PFSK-1 (cell line): Measurements from ENCODE around the gene HMGXB4.

Experiments
- FOXP2 ChIP-seq: optimal IDR thresholded peaks from 2 replicates; pipeline ENCODE3; 2011; ENCODE audit warnings: borderline replicate concordance, control low read depth, inconsistent platforms; ENCODE audit not compliant: insufficient read depth; ENCODE audit errors: extremely low read length, extremely low read depth
- POLR2AphosphoS5 ChIP-seq: IDR thresholded peaks from 2 replicates; pipeline ENCODE4 v1.6.1; 2012; ENCODE audit warnings: low read depth, mild to moderate bottlenecking, control low read depth, low read length, moderate library complexity
- SIN3A ChIP-seq: IDR thresholded peaks from 2 replicates; pipeline ENCODE4 v1.6.1; 2012; ENCODE audit warnings: mild to moderate bottlenecking, low read length, moderate library complexity, borderline replicate concordance; ENCODE audit not compliant: insufficient read depth
- TAF1 ChIP-seq: IDR thresholded peaks from 2 replicates; pipeline ENCODE4 v1.6.1; 2012; ENCODE audit warnings: low read length, control low read depth, borderline replicate concordance; ENCODE audit not compliant: insufficient read depth
- TF ChIP-seq, protein P1 (sequence below), 2 experiments: IDR thresholded peaks; 2 replicates each; pipeline versions ENCODE4 v1.6.1 to v1.8.0; 2011 to 2012; ENCODE audit warnings: low read depth in 2 of 2, low read length in 2 of 2, control low read depth in 1 of 2, inconsistent platforms in 1 of 2, mild to moderate bottlenecking in 1 of 2, moderate library complexity in 1 of 2; ENCODE audit not compliant: insufficient read depth in 1 of 2

Gene HMGXB4

DNA sequence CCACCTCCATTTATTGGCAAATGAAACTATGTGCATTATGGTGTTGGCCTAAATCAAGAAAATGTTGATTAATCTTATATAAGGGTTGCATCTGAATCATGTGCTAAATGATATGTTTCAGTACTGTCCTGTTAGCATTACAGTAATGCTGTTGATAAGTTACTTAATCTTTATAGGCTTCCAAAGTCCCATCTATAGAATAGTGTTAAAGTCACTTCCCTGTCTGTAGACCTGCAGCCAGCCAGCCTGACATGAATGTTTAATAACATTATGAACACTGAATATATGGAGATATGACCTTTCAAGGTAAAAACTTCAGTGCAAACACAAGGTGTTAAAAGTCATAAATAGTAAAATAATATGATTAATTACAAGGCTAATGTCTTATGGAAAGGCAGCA, 38.8 kb downstream of the HMGXB4 start:
- TF ChIP-seq SIN3A (no peak), TAF1 (no peak), FOXP2 (no peak), POLR2AphosphoS5 (no peak)
- TF ChIP-seq, protein P1, sequence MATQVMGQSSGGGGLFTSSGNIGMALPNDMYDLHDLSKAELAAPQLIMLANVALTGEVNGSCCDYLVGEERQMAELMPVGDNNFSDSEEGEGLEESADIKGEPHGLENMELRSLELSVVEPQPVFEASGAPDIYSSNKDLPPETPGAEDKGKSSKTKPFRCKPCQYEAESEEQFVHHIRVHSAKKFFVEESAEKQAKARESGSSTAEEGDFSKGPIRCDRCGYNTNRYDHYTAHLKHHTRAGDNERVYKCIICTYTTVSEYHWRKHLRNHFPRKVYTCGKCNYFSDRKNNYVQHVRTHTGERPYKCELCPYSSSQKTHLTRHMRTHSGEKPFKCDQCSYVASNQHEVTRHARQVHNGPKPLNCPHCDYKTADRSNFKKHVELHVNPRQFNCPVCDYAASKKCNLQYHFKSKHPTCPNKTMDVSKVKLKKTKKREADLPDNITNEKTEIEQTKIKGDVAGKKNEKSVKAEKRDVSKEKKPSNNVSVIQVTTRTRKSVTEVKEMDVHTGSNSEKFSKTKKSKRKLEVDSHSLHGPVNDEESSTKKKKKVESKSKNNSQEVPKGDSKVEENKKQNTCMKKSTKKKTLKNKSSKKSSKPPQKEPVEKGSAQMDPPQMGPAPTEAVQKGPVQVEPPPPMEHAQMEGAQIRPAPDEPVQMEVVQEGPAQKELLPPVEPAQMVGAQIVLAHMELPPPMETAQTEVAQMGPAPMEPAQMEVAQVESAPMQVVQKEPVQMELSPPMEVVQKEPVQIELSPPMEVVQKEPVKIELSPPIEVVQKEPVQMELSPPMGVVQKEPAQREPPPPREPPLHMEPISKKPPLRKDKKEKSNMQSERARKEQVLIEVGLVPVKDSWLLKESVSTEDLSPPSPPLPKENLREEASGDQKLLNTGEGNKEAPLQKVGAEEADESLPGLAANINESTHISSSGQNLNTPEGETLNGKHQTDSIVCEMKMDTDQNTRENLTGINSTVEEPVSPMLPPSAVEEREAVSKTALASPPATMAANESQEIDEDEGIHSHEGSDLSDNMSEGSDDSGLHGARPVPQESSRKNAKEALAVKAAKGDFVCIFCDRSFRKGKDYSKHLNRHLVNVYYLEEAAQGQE (IDR thresholded peaks at IDR 0.05; ENCODE audit: insufficient read depth in 1 of 2, low read depth in 2 of 2, low read length in 2 of 2), result no peak

DNA sequence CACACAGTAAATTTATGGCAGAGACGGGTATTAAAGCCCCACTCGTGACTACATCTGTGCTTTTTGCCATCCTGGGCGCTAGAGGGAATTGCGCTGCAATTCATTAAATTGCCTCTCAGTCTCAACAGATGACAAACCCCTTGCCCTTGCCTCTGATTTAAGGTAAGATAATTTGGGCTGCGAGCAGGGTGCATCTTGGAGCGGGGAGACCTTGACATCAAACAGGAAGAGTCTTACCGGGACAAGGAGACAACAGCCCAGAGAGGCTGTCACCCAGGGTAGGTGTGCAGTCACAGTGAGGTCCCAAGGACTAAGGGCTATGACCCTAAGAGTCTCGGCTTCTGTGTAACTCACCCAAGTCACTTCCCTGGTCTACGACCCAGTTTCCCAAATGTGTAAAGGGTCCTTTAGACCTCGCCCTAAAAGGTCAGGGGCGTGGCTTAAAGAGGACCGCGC, 42.0 kb downstream of the HMGXB4 start:
- TF ChIP-seq, protein P1 (IDR thresholded peaks at IDR 0.05; ENCODE audit: insufficient read depth in 1 of 2, low read depth in 2 of 2, low read length in 2 of 2), result no peak
- TF ChIP-seq SIN3A (no peak), POLR2AphosphoS5 (no peak), TAF1 (no peak), FOXP2 (no peak)

DNA sequence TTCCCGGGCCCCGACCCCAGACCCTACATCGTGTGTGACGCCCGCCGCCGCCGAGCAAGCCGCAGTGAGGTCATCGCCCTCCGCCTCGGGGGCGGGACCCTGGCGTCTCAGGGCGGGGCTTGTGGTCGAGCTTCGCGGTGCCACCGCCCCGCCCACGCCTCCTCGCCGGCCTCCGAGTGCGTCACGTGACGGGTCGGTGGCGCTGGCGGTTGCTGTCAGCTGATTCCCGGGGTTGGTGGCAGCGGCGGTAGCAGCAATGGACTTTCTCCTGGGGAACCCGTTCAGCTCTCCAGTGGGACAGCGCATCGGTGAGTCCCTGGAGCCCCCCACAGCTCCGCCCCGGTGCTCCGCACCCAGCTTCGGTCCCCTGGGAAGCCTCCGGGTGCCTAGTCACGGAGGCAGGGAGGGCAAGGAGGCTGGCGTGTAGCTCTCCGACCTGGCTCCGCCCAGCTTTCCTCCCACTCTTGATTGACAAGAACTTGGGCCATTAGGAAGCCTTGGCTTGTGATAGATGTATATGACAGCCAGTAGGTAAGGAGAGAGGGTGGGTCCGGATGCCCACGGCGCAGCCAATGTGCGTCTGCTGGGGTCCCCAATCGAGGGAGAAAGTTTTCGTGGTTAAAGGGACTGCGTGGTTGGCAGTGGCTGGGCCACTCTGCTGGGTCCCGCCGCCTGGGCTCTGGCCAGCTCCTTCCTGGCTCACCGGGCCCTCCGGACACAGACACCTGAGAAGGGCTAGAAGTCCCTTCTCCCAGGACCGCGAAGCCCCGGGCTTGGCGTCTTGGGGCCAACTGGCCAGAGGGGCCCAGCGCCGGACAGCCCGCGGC, 42.6 kb downstream of the HMGXB4 start, which contains the start of gene TOM1:
Gene TOM1 (plus strand): TSS at position 222 of the 827 bp plus-strand sequence. CDS start 35 bp downstream, at position 257.
- TF ChIP-seq, protein P1 (IDR thresholded peaks at IDR 0.05; ENCODE audit: insufficient read depth in 1 of 2, low read depth in 2 of 2, low read length in 2 of 2), result no peak
- peak; percentile 90; the same call in 1 of the 2 replicates for TF ChIP-seq SIN3A
- TF ChIP-seq TAF1, result 0 out of 2 replicates have a peak, but pooled peaks have one; percentile 34
- TF ChIP-seq FOXP2, result peak; percentile 80
- TF ChIP-seq POLR2AphosphoS5, result no peak

DNA sequence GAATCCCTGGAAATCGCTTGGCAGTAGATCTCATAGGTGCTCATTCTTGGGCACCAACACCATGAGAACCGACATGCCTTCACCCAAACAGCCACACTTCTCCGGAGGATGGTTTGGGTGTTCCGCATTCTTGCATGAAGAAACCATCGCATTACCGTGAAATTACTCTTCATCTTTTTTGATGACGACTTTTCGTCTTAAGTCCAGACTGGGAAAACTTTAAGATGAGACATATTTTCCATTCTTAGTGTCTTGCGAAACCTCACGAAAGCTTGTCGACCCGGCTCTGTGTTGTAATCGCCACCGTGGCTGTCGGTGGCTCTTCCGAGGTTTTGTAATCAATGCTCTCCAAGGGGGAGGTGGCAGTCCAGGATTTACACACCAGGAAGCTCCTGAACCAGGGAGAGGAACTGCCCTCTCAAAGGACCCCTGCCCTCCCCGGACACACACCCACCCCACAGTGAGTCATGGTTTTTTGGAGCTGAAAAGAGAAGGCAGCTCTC, 44.1 kb downstream of the HMGXB4 start:
- TF ChIP-seq, protein P1 (IDR thresholded peaks at IDR 0.05; ENCODE audit: insufficient read depth in 1 of 2, low read depth in 2 of 2, low read length in 2 of 2), result no peak
- TF ChIP-seq SIN3A, result no peak
- TF ChIP-seq FOXP2, result no peak
- TF ChIP-seq TAF1, result no peak
- TF ChIP-seq POLR2AphosphoS5, result no peak
